Uterus (tissue), 4 donors: ENCODE measurements around the gene RRAD. TPM values are rescaled to one million over a fixed set of nuclear protein-coding genes. Genes with fewer than 3 reads are reported as not detected.
"Not testable (repeated sequence)": the region's sequence is repeated elsewhere in the genome, so short reads cannot be mapped to it uniquely, and the experiment has no call there.

Source experiments
- DNase-seq, 2 donors: peaks; one replicate each; pipeline ENCODE4 v3.0.0-alpha.2; 2019 to 2020
- H3K27ac ChIP-seq, 2 donors: fragments of 200-600 bp; sonication (generic); 1 replicate in 1 of 2; 2 replicates in 1 of 2; pipeline ENCODE4 v1.5.1; 2016 to 2018
- H3K27me3 ChIP-seq, 2 donors: fragments of 200-600 bp; sonication (generic); one replicate each; pipeline ENCODE4 v1.5.1; 2018 to 2019; ENCODE audit warnings: control low read depth in 1 of 2
- H3K36me3 ChIP-seq, 2 donors: fragments of 200-600 bp; sonication (generic); one replicate each; pipeline ENCODE4 v1.5.1; 2019; ENCODE audit warnings: control low read depth in 1 of 2
- H3K4me1 ChIP-seq, 2 donors: fragments of 200-600 bp; sonication (generic); one replicate each; pipeline ENCODE4 v1.5.1; 2018 to 2019; ENCODE audit warnings: control low read depth in 1 of 2
- H3K4me3 ChIP-seq, 2 donors: fragments of 200-600 bp; sonication (generic); 1 replicate in 1 of 2; 2 replicates in 1 of 2; pipeline ENCODE4 v1.5.1; 2018 to 2019; ENCODE audit warnings: mild to moderate bottlenecking in 1 of 2
- H3K9me3 ChIP-seq, 2 donors: fragments of 200-600 bp; sonication (generic); one replicate each; pipeline ENCODE4 v1.5.1; 2019; ENCODE audit warnings: control low read depth in 1 of 2
- CTCF ChIP-seq, 4 experiments: fragments of 200-600 bp in 2 of 4; fragments of 450-650 bp in 2 of 4; sonication (generic) in 2 of 4; IDR thresholded peaks; one replicate each; pipeline ENCODE4 v1.5.1; 2016 to 2019; ENCODE audit warnings: antibody characterized with exemption in 4 of 4, mild to moderate bottlenecking in 2 of 4, moderate library complexity in 1 of 4
- POLR2A ChIP-seq, 2 donors: fragments of 450-650 bp; IDR thresholded peaks; one replicate each; pipeline ENCODE4 v1.6.1; 2016; ENCODE audit warnings: antibody characterized with exemption in 2 of 2, mild to moderate bottlenecking in 1 of 2, moderate library complexity in 1 of 2
- intact Hi-C: fragments of 100-400 bp; cut with DNase I; formaldehyde crosslinking; loops from one replicate; pipeline ENCODE4 v1.15.1; 2023; ENCODE audit warnings: low total_unique reads
- total RNA-seq, 4 donors: library from RNA; depleted of rRNA in 3 of 4; stranded (reverse); fragments of >200 nt in 3 of 4; gene quantifications; one replicate each; pipeline versions ENCODE4 v1.1.0 to v1.2.4, GENCODE V29; 2014 to 2023
- donor health status: DM: yes; HTN: yes; CAD: no.

RRAD gene
- total RNA-seq, 4 donors from 2014 or later, result 7.5 to 32.8 (median 18.8) TPM

GRCh38 chr16:66898207-66898606, 27.1 kb downstream of the RRAD start:
- peaks cover 4 to 7% of the 10 kb centered on the region in 2 donors for H3K4me1 ChIP-seq
- intact Hi-C loops, result no loop called here
- H3K4me3 ChIP-seq, result no peak overlapping the region

DNA sequence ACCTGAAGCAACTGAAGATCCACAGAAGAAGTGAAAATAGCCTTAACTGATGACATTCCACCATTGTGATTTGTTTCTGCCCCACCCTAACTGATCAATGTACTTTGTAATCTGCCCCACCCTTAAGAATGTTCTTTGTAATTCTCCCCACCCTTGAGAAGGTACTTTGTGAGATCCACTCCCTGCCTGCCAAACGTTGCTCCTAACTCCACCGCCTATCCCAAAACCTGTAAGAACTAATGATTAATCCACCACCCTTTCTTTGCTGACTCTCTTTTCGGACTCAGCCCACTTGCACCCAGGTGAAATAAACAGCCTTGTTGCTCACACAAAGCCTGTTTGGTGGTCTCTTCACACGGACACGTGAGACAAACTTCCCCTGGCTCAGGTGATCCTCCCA, 28.7 kb downstream of the RRAD start:
- H3K36me3 ChIP-seq, DNase-seq, H3K4me3 ChIP-seq, intact Hi-C loops, H3K27ac ChIP-seq, H3K4me1 ChIP-seq, H3K9me3 ChIP-seq, H3K27me3 ChIP-seq: not testable (repeated sequence)

More at GRCh38 chr16:66898207-66898606, 27.1 kb downstream of the RRAD start:
- H3K27me3 ChIP-seq, result no peaks in the 10 kb centered on the region
- H3K36me3 ChIP-seq, result no peaks in the 10 kb centered on the region
- no peaks in the 10 kb centered on the region for H3K9me3 ChIP-seq
- TF ChIP-seq POLR2A (IDR thresholded peaks at IDR 0.05), result no peak
- no peak for TF ChIP-seq CTCF (IDR thresholded peaks at IDR 0.05)
- H3K27ac ChIP-seq, result peak overlapping the region; percentile 83 to 90
- DNase-seq, result no peak

- DNase-seq, result no peak
- Histone ChIP-seq H3K27me3 (no peaks in the 10 kb centered on the region), H3K27ac (no peak overlapping the region), H3K36me3 (no peaks in the 10 kb centered on the region), H3K9me3 (no peaks in the 10 kb centered on the region), H3K4me3 (no peak overlapping the region), H3K4me1 (peaks cover 4 to 7% of the 10 kb centered on the region in 2 donors)
- TF ChIP-seq POLR2A (IDR thresholded peaks at IDR 0.05), result no peak
- no peak for TF ChIP-seq CTCF (IDR thresholded peaks at IDR 0.05)
- intact Hi-C loops, result no loop called here
Observed at GRCh38 chr16:66895999-66896398, 29.3 kb downstream of the RRAD start.

DNA sequence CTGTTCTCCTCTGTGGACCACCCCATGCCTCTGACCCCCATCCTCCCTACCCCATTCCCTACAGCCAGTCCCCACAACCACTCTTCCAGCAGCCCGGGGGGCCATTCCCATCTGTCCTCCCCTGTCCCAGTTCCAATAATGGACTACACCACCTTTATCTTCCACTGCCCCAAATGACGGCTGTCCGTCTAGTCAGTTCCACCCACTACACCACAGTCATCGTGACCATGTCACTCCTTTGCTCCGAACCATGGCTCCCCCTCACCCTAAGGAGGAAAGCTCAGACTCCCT, 29.7 kb downstream of the RRAD start:
- TF ChIP-seq POLR2A (IDR thresholded peaks at IDR 0.05), result no peak
- no peak for TF ChIP-seq CTCF (IDR thresholded peaks at IDR 0.05)
- Histone ChIP-seq H3K4me3 (no peak overlapping the region), H3K27me3 (no peaks in the 10 kb centered on the region), H3K4me1 (peaks cover 4 to 7% of the 10 kb centered on the region in 2 donors), H3K36me3 (no peaks in the 10 kb centered on the region), H3K27ac (no peak overlapping the region), H3K9me3 (no peaks in the 10 kb centered on the region)
- intact Hi-C loops, result no loop called here
- no peak for DNase-seq

DNA sequence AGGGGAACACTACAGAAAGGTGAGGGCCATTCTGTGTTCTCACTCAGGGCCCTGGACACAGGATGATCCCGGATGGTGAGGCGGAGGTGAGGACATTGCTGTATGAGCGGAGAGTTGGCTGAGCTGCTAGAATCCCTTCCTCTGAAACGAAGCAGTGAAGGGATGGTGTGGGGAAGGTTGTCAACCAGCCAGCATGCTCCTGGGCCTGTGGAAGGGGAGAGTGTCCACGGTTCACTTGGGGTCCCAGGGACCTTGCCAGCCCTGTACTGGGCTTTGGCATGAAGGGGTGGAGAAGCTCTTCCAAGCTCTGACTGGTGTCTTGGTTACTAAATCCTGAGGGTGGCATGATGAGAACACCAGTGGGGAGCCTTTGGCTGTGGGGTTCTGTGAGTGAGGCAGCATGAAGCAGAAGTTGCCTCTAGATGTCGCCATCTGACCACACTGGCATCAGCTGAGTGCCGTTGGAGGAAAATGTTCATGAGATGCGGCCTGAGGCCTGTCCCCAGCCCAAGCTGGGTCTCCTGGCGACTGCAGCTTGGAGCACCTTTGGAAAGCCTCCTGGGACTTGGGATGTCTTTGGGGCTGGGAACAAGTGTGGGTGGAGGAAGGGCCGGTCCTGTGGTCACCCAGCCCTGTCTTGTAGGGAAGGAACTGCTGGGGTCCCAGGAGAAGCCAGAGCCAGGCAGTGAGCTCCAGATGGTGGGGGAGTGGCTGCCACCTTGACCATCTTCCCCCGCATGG, 30.2 kb downstream of the RRAD start:
- intact Hi-C loops, result no loop called here
- no peaks in the 10 kb centered on the region for H3K36me3 ChIP-seq
- peaks cover 4 to 7% of the 10 kb centered on the region in 2 donors for H3K4me1 ChIP-seq
- TF ChIP-seq CTCF (IDR thresholded peaks at IDR 0.05) (peak; percentile 75 to 89 (median 78)), POLR2A (IDR thresholded peaks at IDR 0.05) (no peak)
- no peaks in the 10 kb centered on the region for H3K9me3 ChIP-seq
- no peaks in the 10 kb centered on the region for H3K27me3 ChIP-seq
- DNase-seq, result peak; percentile 66 to 76
- no peak overlapping the region for H3K4me3 ChIP-seq
- no peak overlapping the region for H3K27ac ChIP-seq

DNA sequence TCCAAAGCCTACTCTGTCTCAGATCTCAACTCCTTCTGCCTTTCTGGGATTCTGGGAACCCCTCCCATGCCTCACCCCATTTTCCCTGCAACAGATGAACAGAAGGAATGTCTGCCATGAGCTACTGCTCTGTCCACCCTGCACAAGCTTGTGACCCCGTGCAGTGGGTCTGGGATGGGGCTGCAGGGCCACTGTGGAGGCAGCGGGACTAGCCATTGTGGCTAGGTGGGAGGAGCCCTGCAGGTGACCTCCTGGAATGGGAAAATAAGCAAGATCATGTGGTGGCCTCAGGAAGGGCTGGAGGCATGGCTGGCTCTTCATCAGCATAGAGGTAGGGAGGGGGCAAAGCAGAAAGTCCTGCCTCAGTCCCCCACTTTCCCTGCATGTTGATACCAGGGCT, 31.3 kb downstream of the RRAD start:
- H3K9me3 ChIP-seq, result no peaks in the 10 kb centered on the region
- H3K4me3 ChIP-seq, result no peak overlapping the region
- intact Hi-C loops, result no loop called here
- DNase-seq, result no peak
- H3K4me1 ChIP-seq, result peaks cover 0 to 2% of the 10 kb centered on the region in 2 donors
- H3K27ac ChIP-seq, result no peak overlapping the region
- TF ChIP-seq CTCF (IDR thresholded peaks at IDR 0.05) (no peak), POLR2A (IDR thresholded peaks at IDR 0.05) (no peak)
- no peaks in the 10 kb centered on the region for H3K36me3 ChIP-seq
- no peaks in the 10 kb centered on the region for H3K27me3 ChIP-seq
